Keratinocyte (primary cell): ENCODE results near the gene TAS2R42.

Experiments used
- CTCF ChIP-seq, 3 experiments: IDR thresholded peaks in 1 of 3; conservative IDR thresholded peaks in 1 of 3; optimal IDR thresholded peaks in 1 of 3; 2 replicates in 2 of 3; 3 replicates in 1 of 3; pipeline versions ENCODE3 to v1.5.1; 2011; ENCODE audit warnings: low read length in 3 of 3, mild to moderate bottlenecking in 3 of 3, moderate library complexity in 2 of 3, control low read depth in 1 of 3, inconsistent platforms in 1 of 3; ENCODE audit not compliant: insufficient read depth in 2 of 3; ENCODE audit errors: extremely low read depth in 1 of 3
- EZH2 ChIP-seq: IDR thresholded peaks from one replicate; pipeline ENCODE4 v1.6.1; 2012; ENCODE audit warnings: inconsistent platforms, mild to moderate bottlenecking, low read length, moderate library complexity

DNA sequence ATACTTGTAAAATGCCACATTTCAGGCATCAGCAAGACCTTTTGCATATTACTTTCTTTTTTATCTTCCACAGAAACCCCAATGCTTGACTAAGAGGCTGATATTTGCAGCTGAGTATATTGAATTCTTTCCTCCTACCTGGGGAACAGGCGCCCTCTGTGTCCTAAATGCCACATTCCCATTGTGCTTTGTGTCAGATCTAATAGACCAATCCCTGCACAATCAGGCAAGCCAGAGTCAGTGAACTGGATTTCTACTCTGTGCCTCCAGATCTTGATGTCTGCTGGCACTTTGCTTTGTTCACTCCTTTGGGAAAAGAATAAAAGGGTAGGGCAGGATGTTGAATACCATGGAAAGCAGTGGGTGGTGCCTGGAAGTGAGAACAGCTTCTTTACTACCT is 22.4 kb upstream of the TAS2R42 start:
- peak in 1 of 3 experiments; percentile 22 for TF ChIP-seq CTCF (optimal IDR thresholded peaks at IDR 0.05 in 1 of 3, IDR thresholded peaks at IDR 0.05 in 1 of 3, conservative IDR thresholded peaks at IDR 0.05 in 1 of 3; ENCODE audit: extremely low read depth in 1 of 3, insufficient read depth in 2 of 3, low read length in 3 of 3)
- TF ChIP-seq EZH2, result no peak
